ENCODE measurements around the gene ERP27.

- TF ChIP-seq, protein P1, sequence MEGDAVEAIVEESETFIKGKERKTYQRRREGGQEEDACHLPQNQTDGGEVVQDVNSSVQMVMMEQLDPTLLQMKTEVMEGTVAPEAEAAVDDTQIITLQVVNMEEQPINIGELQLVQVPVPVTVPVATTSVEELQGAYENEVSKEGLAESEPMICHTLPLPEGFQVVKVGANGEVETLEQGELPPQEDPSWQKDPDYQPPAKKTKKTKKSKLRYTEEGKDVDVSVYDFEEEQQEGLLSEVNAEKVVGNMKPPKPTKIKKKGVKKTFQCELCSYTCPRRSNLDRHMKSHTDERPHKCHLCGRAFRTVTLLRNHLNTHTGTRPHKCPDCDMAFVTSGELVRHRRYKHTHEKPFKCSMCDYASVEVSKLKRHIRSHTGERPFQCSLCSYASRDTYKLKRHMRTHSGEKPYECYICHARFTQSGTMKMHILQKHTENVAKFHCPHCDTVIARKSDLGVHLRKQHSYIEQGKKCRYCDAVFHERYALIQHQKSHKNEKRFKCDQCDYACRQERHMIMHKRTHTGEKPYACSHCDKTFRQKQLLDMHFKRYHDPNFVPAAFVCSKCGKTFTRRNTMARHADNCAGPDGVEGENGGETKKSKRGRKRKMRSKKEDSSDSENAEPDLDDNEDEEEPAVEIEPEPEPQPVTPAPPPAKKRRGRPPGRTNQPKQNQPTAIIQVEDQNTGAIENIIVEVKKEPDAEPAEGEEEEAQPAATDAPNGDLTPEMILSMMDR (conservative IDR thresholded peaks at IDR 0.05 in 1 of 2, IDR thresholded peaks at IDR 0.05 in 1 of 2; ENCODE audit: low read depth in 1 of 2, low read length in 2 of 2) = no peak
- no peak for TF ChIP-seq EZH2 (IDR thresholded peaks at IDR 0.05; ENCODE audit: low read length, missing control alignments)
Measured at GRCh38 chr12:14981049-14981448, 42.7 kb upstream of the ERP27 start.

Measured in fibroblast of lung (primary cell).